ENCODE measurements around the gene PHF13. TPM values are rescaled to one million over a fixed set of nuclear protein-coding genes. Genes with fewer than 3 reads are reported as not detected.
A peak's percentile ranks its signal among the peaks of the same experiment; 100 is the strongest.

Gene PHF13
- total and polyA plus RNA-seq, 9 of the 15 experiments (the other 6 are each of a cell fraction or from before 2014, with no cell fraction given) = 1.8 to 36.1 (median 11.7) TPM

- no peak for TF ChIP-seq ZNF740 (CRISPR knock-in tag; IDR thresholded peaks at IDR 0.05)
- TF ChIP-seq ZNF740 (tag; IDR thresholded peaks at IDR 0.05) = peak in 1 of 2 experiments; percentile 7; a peak in 1 of 4 replicates
- peak in 1 of 3 experiments; percentile 30; a peak in 1 of 6 replicates for TF ChIP-seq ZBTB11 (CRISPR knock-in tag; IDR thresholded peaks at IDR 0.05)
- 0 out of 4 replicates have a peak, but pooled peaks of 1 of the 2 experiments have one; percentile 25 for TF ChIP-seq KDM4B (IDR thresholded peaks at IDR 0.05; ENCODE audit: borderline replicate concordance in 2 of 2, low read depth in 1 of 2)
- TF ChIP-seq E2F6 (IDR thresholded peaks at IDR 0.05; ENCODE audit: borderline replicate concordance in 1 of 2, extremely low read depth in 1 of 2, insufficient read depth in 1 of 2, insufficient read length in 1 of 2, low read depth in 1 of 2, low read length in 1 of 2, poor library complexity in 1 of 2, severe bottlenecking in 1 of 2) = peak in 1 of 2 experiments; percentile 13
These were observed 743 bp downstream of the PHF13 start (continued) for GRCh38 chr1:6614019-6614928.

Measured in K562 (cell line).